ENCODE measurements around the gene AUTS2.

Gene AUTS2

DNA sequence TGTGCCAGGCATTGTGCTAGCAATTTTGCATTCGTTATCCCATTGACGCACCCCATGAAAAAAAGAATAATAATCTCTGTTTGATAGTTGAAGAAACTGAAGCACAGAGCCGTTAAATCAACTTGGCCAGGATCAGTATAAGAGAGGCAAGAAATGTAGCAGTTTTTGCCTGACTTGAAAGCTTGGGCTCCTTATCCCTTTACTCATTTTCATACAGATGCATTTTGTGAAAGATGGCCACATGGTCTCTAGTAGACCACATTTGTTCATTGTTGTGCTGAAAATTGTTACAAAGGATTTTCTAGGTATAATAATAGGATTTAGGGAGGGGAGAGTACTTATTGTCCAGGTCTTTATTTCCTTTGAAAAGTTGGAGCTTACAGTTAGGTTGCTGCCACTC, 14.7 kb downstream of the AUTS2 start:
- TF ChIP-seq, protein P1, sequence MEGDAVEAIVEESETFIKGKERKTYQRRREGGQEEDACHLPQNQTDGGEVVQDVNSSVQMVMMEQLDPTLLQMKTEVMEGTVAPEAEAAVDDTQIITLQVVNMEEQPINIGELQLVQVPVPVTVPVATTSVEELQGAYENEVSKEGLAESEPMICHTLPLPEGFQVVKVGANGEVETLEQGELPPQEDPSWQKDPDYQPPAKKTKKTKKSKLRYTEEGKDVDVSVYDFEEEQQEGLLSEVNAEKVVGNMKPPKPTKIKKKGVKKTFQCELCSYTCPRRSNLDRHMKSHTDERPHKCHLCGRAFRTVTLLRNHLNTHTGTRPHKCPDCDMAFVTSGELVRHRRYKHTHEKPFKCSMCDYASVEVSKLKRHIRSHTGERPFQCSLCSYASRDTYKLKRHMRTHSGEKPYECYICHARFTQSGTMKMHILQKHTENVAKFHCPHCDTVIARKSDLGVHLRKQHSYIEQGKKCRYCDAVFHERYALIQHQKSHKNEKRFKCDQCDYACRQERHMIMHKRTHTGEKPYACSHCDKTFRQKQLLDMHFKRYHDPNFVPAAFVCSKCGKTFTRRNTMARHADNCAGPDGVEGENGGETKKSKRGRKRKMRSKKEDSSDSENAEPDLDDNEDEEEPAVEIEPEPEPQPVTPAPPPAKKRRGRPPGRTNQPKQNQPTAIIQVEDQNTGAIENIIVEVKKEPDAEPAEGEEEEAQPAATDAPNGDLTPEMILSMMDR (IDR thresholded peaks at IDR 0.05; ENCODE audit: low read depth, low read length): no peak
- DNase-seq (ENCODE audit: low read depth in 2 of 2): no peak
- no peak overlapping the region for H3K4me3 ChIP-seq (replicated peaks in 1 of 2; ENCODE audit: low read depth in 2 of 2, low read length in 2 of 2)

DNA sequence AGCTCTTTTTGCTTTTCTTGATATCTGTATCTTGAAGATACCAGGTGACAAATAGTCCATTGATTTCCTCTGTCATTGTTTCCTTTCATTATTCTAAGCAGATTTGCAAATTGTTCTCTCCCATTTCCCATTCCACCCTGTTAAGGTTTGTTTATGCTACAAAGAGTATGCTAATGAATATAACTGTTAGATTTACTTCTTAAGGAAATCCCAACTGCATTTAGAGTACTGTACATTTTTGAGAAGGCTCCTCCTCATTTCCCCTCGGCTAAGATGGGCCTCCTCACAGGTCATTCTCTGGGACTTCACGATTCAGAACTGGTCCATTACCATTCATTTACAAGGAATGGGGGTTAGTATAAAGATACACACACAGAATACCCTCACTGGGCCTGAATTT, 15.6 kb downstream of the AUTS2 start:
- no peak for DNase-seq (ENCODE audit: low read depth in 2 of 2)
- no peak overlapping the region for H3K4me3 ChIP-seq (replicated peaks in 1 of 2; ENCODE audit: low read depth in 2 of 2, low read length in 2 of 2)
- TF ChIP-seq, protein P1 (IDR thresholded peaks at IDR 0.05; ENCODE audit: low read depth, low read length): no peak

DNA sequence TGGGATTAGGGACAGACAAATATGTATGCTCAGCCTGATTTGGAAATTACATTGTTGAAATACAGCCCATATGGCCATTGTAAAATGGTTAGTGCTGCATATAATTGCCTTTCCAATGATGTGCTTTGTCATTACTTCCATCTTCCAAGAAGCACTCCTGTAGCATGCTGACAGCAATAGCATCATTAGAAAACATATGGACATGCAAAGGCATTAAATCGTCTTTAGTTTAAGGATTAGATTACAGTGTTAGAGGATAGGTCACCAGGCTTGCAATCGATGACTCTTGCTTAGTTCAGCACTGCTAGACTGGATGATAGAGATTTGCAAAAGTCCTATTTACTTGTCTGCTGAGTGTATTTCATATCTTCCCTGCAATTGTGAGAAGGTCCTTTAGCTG, 17.4 kb downstream of the AUTS2 start:
- H3K4me3 ChIP-seq (replicated peaks in 1 of 2; ENCODE audit: low read depth in 2 of 2, low read length in 2 of 2): no peak overlapping the region
- TF ChIP-seq, protein P1 (IDR thresholded peaks at IDR 0.05; ENCODE audit: low read depth, low read length): no peak
- no peak for DNase-seq (ENCODE audit: low read depth in 2 of 2)

DNA sequence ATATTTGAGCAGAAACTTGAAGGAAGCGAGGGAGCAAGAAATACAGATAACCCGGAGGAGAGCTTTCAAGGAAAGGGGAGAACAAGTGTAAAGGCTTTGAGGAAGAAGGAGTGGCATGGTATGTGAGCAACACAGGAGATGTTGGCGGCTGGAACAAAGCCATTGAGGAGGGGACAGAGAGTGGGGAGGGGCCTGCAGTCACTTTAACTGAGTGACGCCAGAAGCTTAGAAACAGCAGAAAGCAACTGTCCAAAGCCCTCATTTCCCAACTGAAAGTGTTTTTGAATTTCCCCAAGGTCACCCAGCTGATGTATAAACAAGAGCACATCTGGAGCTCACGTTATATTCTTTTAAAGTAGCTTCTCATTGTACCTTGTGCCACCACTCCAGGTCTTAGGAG, 19.1 kb downstream of the AUTS2 start:
- DNase-seq (ENCODE audit: low read depth in 2 of 2): no peak
- TF ChIP-seq, protein P1 (IDR thresholded peaks at IDR 0.05; ENCODE audit: low read depth, low read length): no peak
- H3K4me3 ChIP-seq (replicated peaks in 1 of 2; ENCODE audit: low read depth in 2 of 2, low read length in 2 of 2): no peak overlapping the region

DNA sequence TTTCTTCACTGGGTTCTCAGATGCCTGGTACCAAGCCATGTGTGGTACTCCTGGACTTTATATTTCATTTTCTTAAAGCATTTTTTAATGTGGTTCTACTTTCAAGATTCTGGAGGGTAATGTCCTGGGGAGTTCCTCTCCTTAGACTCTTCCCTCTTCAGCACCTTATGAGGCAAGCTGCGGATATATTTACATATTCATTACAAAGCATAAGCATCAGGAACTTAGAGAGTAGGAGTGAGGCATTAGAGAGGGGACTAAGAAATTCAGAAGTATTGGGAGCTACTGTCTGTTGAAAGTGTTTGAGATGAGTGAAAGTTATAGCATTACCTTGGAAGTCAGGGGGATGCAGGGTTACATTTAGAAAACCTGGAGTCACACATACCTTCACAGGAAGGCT, 20.8 kb downstream of the AUTS2 start:
- H3K4me3 ChIP-seq (replicated peaks in 1 of 2; ENCODE audit: low read depth in 2 of 2, low read length in 2 of 2): no peak overlapping the region
- no peak for DNase-seq (ENCODE audit: low read depth in 2 of 2)
- TF ChIP-seq, protein P1 (IDR thresholded peaks at IDR 0.05; ENCODE audit: low read depth, low read length): no peak

DNA sequence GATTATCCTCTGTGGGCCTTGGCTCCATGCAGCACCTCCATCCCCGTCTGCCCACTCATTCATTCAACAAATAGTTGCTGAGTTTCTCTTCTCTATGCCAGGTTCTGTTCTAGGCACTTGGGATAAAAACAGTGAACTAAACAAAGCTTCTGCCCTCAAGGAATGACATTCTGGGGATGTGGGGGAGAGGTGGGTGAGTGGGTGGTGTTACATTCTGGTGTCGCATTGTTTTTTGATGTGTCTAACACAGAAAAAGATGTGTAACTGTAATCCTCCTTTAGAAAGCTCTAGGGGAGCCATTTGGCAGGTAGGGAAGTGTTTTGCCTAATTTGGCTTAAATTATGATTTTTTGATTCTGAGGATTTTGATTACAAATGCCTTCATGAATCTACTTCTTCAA, 21.4 kb downstream of the AUTS2 start:
- no peak overlapping the region for H3K4me3 ChIP-seq (replicated peaks in 1 of 2; ENCODE audit: low read depth in 2 of 2, low read length in 2 of 2)
- no peak for DNase-seq (ENCODE audit: low read depth in 2 of 2)
- TF ChIP-seq, protein P1 (IDR thresholded peaks at IDR 0.05; ENCODE audit: low read depth, low read length): no peak

DNA sequence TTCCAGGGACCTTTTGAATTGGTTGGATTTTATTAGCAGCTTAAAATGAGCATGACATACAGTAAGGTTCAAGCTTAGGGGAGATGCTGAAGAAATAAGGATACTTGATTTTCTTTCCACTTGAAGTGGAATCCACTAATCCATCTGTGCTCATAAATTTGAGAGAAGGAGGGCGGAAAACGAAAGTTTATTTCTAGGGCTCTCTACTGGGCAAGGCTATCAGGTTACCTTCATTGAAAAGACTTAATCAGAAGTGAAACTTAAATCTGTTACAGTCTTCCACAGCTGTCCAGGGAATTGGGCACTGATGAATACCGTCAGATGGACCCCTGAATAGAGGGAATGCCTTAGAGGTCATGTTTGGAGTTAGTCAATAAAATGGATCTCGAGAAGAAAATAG, 21.8 kb downstream of the AUTS2 start:
- no peak for DNase-seq (ENCODE audit: low read depth in 2 of 2)
- TF ChIP-seq, protein P1 (IDR thresholded peaks at IDR 0.05; ENCODE audit: low read depth, low read length): no peak
- no peak overlapping the region for H3K4me3 ChIP-seq (replicated peaks in 1 of 2; ENCODE audit: low read depth in 2 of 2, low read length in 2 of 2)
